Right lobe of liver (tissue), 4 donors: ENCODE measurements around the gene KCNE3.

ENCODE experiments used
- CTCF ChIP-seq, 4 donors: fragments of 200-600 bp in 3 of 4; fragments of 450-650 bp in 1 of 4; IDR thresholded peaks; one replicate each; pipeline versions ENCODE4 v1.5.1 to v1.8.0; 2016 to 2022; ENCODE audit warnings: antibody characterized with exemption in 4 of 4, mild to moderate bottlenecking in 2 of 4
- POLR2A ChIP-seq: fragments of 450-650 bp; IDR thresholded peaks from one replicate; pipeline ENCODE4 v1.6.1; 2017; ENCODE audit warnings: antibody characterized with exemption, mild to moderate bottlenecking
- donor health status: DM: no; HTN: no; CAD: no.
- donor health status: DM: no; HTN: no; CAD: no.
- donor health status: DM: no; HTN: yes; CAD: no.

DNA sequence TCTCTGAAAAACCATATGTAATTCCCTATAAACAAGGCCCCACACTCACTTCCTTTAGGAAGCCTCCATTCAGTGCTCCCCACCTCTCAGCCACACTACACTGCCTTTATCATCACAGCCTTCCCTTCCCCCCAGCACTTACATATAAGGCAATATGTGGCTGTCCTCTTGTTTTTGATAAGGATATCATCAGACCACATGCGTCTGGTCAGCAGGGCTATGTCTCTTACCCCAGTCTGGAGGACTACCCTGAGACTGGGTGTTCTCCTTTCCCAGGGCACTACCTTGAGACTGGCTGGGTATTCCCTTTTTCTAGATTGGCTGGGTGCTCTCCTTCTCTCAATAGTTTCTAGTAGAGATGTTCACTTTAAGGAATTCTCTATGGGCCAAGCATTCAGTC is 7.8 kb downstream of the KCNE3 start:
- TF ChIP-seq CTCF (IDR thresholded peaks at IDR 0.05) (no peak), POLR2A (no peak)
